GM18511 (cell line): ENCODE results near the gene TOM1L1.
"Not testable (repeated sequence)": the region's sequence is repeated elsewhere in the genome, so short reads cannot be mapped to it uniquely, and the experiment has no call there.

Source experiments
- ATAC-seq: cut with Tn5 transposase; IDR thresholded peaks from one replicate; pipeline ENCODE4 v1.9.1; 2021; ENCODE audit warnings: mild to moderate bottlenecking, moderate library complexity; ENCODE audit not compliant: unreplicated experiment

TOM1L1 gene, protein sequence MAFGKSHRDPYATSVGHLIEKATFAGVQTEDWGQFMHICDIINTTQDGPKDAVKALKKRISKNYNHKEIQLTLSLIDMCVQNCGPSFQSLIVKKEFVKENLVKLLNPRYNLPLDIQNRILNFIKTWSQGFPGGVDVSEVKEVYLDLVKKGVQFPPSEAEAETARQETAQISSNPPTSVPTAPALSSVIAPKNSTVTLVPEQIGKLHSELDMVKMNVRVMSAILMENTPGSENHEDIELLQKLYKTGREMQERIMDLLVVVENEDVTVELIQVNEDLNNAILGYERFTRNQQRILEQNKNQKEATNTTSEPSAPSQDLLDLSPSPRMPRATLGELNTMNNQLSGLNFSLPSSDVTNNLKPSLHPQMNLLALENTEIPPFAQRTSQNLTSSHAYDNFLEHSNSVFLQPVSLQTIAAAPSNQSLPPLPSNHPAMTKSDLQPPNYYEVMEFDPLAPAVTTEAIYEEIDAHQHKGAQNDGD

DNA sequence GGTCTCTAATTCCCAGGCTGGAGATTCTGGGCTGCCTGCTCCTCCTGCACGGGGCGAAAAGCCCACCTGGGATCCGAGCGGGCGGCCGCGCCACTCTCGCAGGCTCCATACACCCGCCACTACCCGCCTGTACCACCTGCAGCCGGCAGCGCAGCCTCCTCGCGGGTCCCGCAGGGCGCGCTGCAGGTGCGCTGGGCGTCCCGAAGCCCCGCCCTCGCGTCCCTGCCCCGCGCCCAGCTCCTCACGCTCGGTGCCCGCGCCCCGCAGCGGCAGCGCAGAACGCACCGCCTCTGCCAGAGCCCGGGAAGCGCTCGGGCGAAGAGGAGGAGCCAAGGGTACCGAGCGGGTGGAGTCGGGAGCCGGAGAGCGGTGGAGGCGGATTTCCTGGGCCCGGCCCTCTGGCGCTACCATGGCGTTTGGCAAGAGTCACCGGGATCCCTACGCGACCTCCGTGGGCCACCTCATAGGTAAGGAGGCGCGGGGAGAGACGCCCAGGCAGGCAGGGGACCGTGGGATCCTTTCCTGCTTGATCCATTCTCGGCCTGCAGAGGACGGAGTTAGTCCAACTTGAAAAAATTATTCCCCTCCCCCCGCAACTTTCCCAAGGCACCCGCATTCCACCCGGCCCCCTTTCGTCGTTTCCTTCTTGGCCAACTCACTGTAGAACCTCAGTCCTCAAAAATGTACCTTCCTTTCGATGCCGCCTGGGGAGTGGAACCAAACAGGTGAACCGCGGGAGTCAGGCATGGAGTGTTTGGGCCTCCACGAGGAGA lies at the start of gene TOM1L1:
Gene TOM1L1 (plus strand): TSS at position 396 of the 773 bp plus-strand sequence. CDS start 14 bp downstream, at position 410.
- peak; percentile 86 for ATAC-seq

DNA sequence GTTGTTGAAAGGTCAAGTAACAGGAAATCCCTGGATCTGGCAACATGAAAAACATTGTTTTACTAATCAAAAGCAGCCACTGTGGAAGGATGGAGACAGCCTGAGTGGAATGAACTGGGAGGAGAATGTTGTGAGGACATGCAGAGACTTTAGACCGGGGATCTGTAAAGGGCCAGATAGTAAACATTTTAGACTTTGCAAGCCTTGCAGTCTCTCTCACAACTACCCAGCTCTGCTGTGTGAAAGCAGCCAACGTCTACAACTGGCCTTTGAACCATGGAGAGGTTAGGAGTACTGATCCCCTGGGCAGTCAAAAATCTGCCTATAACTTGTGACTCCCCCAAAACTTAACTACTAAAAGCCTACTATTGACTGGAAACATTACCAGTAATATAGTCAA lies 41.5 kb upstream of the TOM1L1 start:
- no peak for ATAC-seq

DNA sequence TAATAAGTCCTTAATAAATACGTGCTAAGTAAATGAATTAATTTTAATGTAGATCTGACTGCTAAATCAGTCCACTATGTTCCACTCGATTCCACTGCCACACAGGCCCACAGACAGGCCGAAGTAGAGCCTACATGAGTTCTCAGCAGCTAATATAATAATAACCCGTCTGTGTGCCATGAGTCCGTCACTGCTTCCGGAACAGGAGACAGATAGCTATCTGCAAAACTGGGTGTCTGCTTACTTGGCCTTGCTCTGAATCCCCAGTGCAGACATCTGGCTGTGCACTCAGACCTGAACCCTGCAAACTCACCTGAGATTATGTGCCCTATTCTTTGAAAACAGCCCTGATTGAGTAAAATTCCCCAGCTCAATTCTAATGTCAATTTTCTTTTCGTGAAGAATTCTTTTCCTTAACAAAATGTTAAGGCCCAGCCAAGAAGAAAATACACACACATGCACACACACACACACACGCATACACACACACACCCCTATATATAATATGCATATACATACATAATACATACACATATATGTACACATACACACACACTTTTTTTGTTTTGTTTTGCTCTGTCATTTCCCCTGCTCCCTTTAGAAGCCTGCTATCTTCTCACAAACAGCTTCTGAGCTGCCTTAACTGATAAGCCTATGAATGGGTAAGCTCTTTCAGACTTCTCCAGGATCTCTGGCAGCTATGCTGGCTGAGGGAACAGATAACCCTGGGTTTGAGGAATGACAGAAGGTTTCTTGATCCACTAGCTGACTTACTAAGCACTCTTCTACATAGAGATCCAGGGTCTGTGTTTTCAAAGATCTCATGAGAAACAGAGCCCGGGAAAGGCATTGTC lies 39.8 kb upstream of the TOM1L1 start:
- no peak for ATAC-seq

DNA sequence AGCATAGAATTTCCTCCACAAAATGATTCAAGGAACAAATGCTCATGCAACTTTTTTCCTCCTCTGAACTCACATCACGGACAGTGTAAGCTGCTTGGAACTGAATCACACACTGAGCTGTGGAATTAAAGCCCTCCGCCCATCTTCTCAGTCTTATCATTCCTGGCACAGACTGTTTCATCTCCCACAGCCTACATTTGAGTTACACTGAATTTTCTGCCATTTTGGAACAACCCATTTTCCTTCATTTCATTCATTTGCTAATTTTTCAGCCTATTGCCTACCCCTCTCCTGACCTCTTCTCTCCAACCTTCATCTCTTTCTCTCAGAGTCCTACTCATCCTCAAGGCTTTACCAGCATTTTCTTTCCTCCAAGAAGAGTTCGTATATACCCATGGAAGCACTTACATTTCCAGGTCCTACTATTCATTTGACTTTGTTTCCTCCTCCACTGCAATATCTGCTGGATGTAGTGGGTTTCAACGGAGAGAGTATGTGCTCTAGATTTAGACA lies 39.1 kb upstream of the TOM1L1 start:
- no peak for ATAC-seq

DNA sequence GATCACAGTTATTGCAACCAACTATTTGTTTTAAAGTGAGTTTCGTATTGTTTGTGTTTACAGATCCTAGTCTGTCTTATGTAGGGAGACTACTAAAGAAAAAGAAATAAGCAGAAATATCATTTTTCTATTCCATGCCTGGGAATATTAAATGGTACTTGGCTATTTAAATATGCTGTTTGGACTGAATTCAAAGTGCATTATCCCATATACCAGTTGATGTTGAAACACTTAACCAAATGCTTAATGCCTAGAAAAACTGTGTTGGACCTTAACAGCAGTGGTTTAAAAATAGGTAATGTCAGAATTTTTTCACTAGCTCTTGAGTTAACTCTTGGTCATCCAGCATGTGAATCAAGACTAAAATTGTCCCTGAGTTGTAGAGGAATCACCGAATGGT lies 37.5 kb upstream of the TOM1L1 start:
- ATAC-seq, result no peak

DNA sequence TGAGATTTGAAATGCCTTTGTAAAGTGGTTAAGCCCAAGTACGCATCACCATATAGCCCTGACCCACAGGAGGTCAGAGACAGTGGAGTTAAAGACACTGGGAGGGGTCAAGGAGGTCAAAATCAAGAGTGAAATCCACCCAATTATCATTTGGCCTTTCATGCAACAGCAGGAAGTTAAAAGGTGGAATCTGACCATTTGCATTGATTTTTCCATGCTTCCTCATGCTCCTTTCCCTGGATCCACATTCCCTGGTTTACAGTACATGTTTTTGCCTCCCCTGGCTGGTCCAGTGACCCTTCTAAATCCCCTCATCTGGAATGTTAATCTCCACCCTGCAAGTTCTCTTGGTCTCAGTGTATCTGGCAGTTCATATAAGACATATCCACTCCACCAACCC lies 36.6 kb upstream of the TOM1L1 start:
- no peak for ATAC-seq

DNA sequence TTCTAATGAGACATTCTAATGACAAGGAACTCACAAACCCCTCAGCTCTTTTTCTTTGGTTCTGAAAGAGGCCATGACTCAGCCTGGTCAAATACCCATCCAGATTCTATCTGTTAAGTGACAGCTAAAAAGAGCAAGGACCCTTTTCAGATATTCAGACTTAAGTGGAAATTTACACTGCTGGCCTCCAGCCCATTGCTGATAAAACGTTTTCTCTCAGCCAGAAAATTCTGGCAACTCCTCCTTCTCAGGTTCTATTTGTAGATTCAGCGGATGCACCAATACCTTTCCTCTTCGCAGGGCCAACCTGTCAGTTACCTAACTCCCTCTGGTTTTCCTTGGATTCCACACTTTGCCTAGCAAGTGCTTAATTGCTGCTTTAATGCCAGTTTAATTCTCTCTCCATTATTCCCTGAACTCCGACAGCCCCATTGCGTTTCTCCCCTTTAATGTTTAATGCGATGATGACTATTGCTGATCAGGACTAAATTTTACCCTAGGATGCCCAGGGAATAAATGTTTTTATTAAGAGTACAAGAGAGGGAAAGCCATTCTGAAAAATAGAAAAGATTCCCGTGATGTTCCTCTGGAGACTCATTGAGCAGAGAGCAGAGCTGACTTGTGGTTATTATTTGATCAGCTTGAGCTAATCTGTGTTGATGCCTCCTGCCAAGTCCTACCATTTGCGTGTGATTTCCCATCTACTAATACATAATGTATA lies 35.9 kb upstream of the TOM1L1 start:
- ATAC-seq, result no peak

DNA sequence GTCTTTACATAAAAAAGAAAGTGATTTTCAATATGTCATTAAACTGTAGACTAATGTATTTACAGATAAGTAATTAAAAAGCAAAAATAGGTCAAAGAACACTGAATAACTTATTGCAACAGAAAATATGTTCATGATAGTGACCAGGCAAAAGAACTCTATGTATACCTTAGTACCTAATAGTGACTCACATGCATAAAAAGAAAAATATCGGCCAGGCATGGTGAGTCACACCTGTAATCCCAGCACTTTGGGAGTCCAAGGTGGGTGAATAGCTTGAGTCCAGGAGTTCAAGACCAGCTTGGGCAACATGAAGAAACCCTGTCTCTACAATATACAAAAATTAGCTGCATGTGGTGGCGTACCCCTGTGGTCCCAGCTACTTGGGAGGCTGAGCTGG lies 33.0 kb upstream of the TOM1L1 start:
- no peak for ATAC-seq

DNA sequence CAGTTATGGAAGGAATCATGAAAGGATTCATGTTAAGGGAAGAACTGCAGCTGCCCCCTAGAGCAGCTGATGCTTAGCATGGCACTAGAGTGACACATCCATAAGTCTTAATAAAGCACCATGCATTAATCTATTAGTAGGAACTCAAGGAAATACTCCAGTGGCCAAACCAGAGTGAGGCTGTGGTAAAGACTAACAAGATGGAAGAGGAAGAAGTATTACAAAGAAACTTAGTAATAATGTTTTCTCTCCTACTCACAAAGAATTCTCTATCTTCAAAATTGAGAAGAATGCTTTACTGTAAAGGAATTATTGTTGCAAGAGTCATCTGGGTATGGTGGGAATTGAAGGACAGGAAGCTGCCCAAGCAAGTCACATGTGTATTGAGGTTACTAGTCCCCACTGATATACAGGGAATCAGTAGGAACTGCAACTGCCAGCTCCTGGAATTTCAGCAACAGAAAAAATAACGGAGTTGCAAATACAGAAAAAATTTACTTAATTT lies 29.9 kb upstream of the TOM1L1 start:
- ATAC-seq, result no peak

DNA sequence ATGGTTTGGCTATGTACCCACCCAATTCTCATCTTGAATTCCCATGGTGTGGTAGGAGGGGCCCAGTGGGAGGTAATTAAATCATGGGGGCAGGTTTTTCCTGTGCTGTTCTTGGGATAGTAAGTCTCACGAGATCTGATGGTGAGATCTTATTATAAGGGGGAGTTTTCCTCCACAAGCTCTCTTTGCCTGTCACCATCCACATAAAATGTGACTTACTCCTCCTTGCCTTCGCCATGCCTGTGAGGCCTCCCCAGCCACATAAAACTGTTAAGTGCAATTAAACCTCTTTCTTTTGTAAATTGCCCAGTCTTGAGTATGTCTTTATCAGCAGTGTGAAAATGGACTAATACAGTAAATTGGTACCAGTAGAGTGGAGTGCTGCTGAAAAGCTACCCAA lies 24.7 kb upstream of the TOM1L1 start:
- not testable (repeated sequence) for ATAC-seq

DNA sequence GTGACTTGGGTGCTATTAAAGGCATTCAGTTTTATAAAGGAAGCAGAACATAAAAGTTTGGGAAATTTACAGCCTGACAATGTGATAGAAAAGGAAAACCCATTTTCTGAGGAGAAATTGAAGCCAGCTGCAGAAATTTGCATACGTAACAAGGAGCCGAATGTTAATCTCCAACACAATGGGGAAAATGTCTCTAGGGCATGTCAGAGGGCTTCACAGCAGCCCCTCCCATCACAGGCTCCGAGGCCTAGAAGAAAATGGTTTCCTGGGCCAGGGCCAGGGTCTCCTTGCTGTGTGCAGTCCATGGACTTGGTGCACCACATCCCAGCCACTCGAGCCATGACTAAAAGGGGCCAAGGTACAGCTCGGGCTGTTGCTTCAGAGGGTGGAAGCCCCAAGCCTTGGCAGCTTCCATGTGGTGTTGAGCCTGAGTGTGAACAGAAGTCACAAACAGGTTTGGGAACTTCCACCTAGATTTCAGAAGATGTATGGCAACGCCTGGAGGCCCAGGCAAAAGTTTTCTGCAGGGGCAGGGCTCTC lies 23.9 kb upstream of the TOM1L1 start:
- no peak for ATAC-seq

DNA sequence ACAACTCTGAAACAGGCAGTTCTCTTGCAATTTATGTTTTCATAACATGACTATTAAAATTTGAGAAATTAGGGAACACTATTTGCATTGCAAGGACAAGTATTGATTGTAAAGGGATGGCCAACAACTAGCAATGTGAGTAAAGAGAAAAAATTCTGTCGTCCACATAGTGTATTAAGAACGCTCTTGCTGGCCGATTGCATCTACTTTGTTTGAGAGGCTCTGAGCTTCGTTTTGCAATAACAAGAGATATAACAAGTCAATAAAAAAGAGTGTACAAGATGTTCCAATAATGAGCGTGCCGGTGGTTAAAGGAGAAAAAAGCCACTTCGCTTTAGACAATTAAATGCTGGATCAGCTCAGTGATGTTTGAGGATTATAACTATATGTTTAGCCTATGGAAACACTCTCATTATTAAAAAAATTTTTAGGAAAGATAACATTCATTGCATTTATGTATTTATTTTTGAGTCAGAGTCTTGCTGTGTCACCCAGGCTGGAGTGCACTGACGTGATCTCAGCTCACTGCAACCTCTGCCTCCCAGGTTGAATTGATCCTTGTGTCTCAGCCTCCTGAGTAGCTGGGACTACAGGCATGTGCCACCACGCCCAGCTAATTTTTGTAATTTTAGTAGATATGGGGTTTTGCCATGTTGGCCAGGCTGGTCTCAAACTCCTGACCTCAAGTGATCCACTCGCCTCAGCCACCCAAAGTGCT lies 19.2 kb upstream of the TOM1L1 start:
- ATAC-seq, result no peak

DNA sequence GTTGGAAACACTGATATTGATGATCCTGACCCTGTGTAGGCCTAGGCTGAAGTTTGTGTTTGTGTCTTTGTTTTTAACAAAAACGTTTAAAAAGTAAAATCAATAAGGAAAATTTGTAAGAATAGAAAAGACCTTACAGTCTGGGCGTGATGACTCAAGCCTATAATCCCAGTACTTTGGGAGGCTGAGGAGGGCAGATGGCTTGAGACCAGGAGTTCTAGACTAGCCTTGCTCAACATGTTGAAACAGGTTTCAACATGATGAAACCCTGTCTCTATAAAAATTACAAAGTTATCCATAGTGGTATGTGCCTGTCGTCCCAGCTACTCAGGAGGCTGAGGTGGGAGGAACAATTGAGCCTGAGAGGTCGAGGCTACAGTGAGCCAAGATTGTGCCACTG lies 18.3 kb upstream of the TOM1L1 start:
- no peak for ATAC-seq

DNA sequence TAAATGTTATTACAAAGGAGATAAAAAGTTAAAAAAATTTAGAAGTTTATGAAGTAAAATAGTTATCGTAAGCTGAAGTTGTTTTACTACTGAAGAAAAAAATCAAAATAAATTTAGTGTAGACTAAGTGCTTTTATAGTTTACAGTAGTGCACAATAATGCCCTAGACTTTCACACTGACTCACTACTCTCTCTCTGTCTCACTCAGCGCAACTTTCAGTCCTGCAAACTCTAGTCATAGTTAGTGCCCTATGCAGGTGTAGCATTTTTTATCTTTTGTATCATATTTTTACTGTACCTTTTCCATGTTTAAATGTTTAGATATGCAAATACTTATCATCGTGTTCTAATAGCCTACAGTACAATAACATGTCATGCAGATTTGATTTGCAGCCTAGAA lies 17.7 kb upstream of the TOM1L1 start:
- peak; percentile 87 for ATAC-seq

DNA sequence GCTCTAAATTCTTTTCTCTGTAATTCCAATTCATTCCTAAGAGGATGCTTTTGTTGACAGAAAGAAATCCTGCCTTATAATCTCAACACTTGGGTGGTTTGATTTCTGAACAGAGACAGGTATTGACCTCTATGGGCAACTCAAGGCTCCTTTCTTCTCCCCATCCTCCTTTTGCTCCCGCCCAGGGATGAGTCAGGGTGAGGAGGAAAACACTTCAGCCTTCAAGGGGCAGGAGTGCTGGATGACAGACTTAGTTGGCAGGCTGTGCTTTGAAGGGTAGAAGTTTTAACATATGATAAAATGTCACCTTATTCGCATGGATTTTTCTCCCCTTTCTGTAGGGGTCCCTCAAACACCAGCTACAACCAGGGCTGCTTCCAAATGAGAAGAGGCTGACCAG lies 16.7 kb upstream of the TOM1L1 start:
- ATAC-seq, result no peak

DNA sequence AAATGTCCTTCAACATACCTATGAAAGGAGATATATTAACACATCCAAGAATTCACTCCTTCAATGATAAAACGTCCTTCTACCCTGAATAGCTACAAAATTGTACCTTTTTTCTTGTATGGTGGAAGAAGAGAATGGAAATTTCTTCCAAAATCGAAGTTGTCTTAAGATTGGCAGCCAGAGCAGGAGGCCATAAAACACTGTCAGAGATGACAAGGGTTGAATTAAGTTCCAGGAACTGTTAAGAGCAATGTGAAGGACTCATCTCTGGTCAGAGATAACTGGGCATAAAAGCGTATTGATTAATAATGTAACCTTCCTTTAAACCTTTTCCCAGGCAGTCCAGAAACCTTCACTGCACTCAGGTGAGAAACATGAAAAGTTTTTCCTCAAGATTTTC lies 12.9 kb upstream of the TOM1L1 start:
- no peak for ATAC-seq

DNA sequence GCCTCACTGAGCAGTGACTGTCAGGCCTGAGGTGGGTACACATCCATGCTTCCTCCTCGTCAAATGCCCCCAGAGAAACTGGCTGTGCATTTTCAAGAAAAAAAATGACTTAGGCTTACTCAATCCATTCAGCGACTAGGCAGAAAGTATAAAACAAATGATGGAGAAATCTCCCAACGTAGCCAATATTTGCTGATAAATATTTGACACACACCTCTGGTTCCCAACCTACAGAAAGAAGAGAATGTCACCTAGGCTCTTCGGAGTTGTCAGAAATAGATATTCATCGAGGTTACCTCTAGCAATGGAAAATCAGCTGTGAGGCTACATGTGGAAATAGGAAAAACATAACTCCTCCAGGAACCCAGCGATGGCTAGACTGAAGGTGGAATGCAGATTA lies 12.4 kb upstream of the TOM1L1 start:
- ATAC-seq, result no peak

DNA sequence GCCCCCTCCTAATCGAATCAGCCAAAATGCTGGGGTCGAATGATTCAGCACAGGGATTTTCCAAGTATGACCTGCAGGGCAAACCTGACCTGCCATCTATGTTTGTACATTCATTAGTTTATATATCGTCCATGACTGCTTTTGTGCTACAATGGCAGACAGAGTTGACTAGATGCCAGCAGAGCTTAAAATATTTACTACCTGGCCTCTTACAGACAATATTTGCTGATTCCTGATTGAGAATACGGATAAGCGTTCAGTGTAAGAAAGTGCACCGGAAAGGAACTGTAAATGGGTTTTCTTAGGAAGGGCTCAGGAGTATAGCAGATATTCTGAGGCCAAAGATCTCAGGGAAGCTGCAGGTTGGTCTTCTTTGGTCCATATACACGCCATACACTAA lies 11.7 kb upstream of the TOM1L1 start:
- no peak for ATAC-seq

DNA sequence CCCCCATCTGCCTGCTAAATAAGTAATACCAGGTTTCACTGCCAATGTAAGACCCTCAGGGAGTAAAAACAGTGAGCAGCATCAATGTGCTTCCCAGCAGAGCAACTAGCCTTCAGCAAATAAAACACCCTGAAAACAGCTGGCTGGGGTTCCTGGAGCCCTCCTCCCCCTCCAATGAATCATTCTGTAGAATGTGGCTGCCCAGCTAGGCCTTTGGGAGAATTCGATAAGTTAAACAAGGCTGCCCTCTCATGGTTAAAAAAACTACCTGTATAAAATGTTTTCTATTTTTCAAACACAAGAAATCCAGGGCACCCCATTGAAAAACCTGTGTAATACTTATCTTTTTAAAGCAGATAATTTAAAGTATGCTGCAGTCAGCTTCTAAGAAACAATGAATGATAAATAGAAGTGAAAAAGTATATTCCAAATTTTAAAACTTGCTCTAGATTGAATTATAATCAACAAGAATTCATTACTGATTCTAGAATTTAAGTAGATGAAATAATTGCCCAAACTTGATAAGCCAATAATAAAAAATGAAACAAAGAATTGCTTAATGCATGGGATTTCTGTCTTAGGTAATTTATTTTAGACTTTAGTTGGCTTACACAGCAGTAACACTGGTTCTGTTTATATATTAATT lies 9.4 kb upstream of the TOM1L1 start:
- peak; percentile 64 for ATAC-seq
